Osteoblast (primary cell): ENCODE results near the gene ABCG1. TPM values are rescaled to one million over a fixed set of nuclear protein-coding genes. Genes with fewer than 3 reads are reported as not detected.

Experiments
- DNase-seq: peaks from one replicate; pipeline ENCODE4 v3.0.0; 2011; ENCODE audit warnings: low spot score, mixed read lengths; ENCODE audit not compliant: insufficient read length; ENCODE audit errors: missing footprints
- H2AFZ ChIP-seq: 2 replicates; pipeline ENCODE4 v1.6.0; 2011; ENCODE audit warnings: mild to moderate bottlenecking, low read length
- H3K27ac ChIP-seq: 2 replicates; pipeline ENCODE4 v1.5.1; 2011; ENCODE audit warnings: mild to moderate bottlenecking, low read depth, low read length, moderate library complexity
- H3K27me3 ChIP-seq: 2 replicates; pipeline ENCODE4 v1.6.0; 2012; ENCODE audit warnings: mild to moderate bottlenecking, control low read depth, inconsistent platforms, low read length, moderate library complexity; ENCODE audit not compliant: insufficient read depth
- H3K36me3 ChIP-seq: 2 replicates; pipeline ENCODE4 v1.5.1; 2011; ENCODE audit warnings: mild to moderate bottlenecking, low read length, control low read depth, moderate library complexity; ENCODE audit not compliant: insufficient read depth
- H3K4me1 ChIP-seq: 2 replicates; pipeline ENCODE4 v1.5.1; 2011; ENCODE audit warnings: mild to moderate bottlenecking, low read length, control low read depth, moderate library complexity; ENCODE audit not compliant: insufficient read depth
- H3K4me2 ChIP-seq: 2 replicates; pipeline ENCODE4 v1.6.0; 2011; ENCODE audit warnings: mild to moderate bottlenecking, low read length; ENCODE audit not compliant: insufficient read depth
- H3K4me3 ChIP-seq: fragments of 200-600 bp; sonication (generic); 3 replicates; pipeline ENCODE4 v1.5.1; 2012; ENCODE audit warnings: mild to moderate bottlenecking, low read length, inconsistent platforms; ENCODE audit not compliant: insufficient read depth
- H3K79me2 ChIP-seq: 2 replicates; pipeline ENCODE4 v1.6.0; 2012; ENCODE audit warnings: mild to moderate bottlenecking, low read length, control low read depth, inconsistent platforms; ENCODE audit not compliant: insufficient read depth
- H3K9me3 ChIP-seq: 2 replicates; pipeline ENCODE4 v1.5.1; 2011; ENCODE audit warnings: low read depth, low read length, control low read depth
- H4K20me1 ChIP-seq: 2 replicates; pipeline ENCODE4 v1.6.0; 2012; ENCODE audit warnings: mild to moderate bottlenecking, low read length, control low read depth; ENCODE audit not compliant: insufficient read depth
- CTCF ChIP-seq: IDR thresholded peaks from 2 replicates; pipeline ENCODE4 v1.5.1; 2011; ENCODE audit warnings: mild to moderate bottlenecking, low read depth, low read length, moderate library complexity; ENCODE audit errors: extremely low read depth
- total RNA-seq: library from RNA; depleted of rRNA; stranded (reverse); fragments of >200 nt; gene quantifications from 2 replicates; pipeline ENCODE4 v1.2.3, GENCODE V29; 2012

Gene ABCG1
- total RNA-seq, 1 donor, result 0.72 TPM

- Histone ChIP-seq H3K9me3 (no peaks in the 10 kb centered on the region), H3K4me1 (no peaks in the 10 kb centered on the region), H4K20me1 (no peaks in the 10 kb centered on the region), H3K36me3 (no peaks in the 10 kb centered on the region), H3K4me3 (no peak overlapping the region), H2AFZ (no peak overlapping the region), H3K79me2 (no peaks in the 10 kb centered on the region), H3K27ac (no peak overlapping the region), H3K27me3 (no peaks in the 10 kb centered on the region), H3K4me2 (no peak overlapping the region)
- no peak for TF ChIP-seq CTCF
- DNase-seq, result peak; percentile 48
Observed at GRCh38 chr21:42264245-42265195, 45.6 kb downstream of the ABCG1 start.

- Histone ChIP-seq H2AFZ (no peak overlapping the region), H4K20me1 (no peaks in the 10 kb centered on the region), H3K4me2 (no peak overlapping the region), H3K27me3 (no peaks in the 10 kb centered on the region), H3K4me1 (no peaks in the 10 kb centered on the region), H3K79me2 (no peaks in the 10 kb centered on the region), H3K27ac (no peak overlapping the region), H3K9me3 (no peaks in the 10 kb centered on the region), H3K4me3 (no peak overlapping the region), H3K36me3 (no peaks in the 10 kb centered on the region)
- no peak for TF ChIP-seq CTCF
- DNase-seq, result peak; percentile 78
Observed at GRCh38 chr21:42265231-42265812, 46.4 kb downstream of the ABCG1 start.

GRCh38 chr21:42266971-42267556 is 48.1 kb downstream of the ABCG1 start:
- H4K20me1 ChIP-seq, result no peaks in the 10 kb centered on the region
- TF ChIP-seq CTCF, result no peak
- no peaks in the 10 kb centered on the region for H3K27me3 ChIP-seq
- no peaks in the 10 kb centered on the region for H3K36me3 ChIP-seq
- DNase-seq, result no peak
- H2AFZ ChIP-seq, result no peak overlapping the region
- no peaks in the 10 kb centered on the region for H3K79me2 ChIP-seq
- H3K4me2 ChIP-seq, result no peak overlapping the region
- no peak overlapping the region for H3K27ac ChIP-seq
- no peaks in the 10 kb centered on the region for H3K4me1 ChIP-seq
- no peaks in the 10 kb centered on the region for H3K9me3 ChIP-seq
- H3K4me3 ChIP-seq, result no peak overlapping the region

- no peak overlapping the region for H2AFZ ChIP-seq
- no peaks in the 10 kb centered on the region for H3K4me1 ChIP-seq
- no peaks in the 10 kb centered on the region for H3K27me3 ChIP-seq
- TF ChIP-seq CTCF, result no peak
- no peaks in the 10 kb centered on the region for H4K20me1 ChIP-seq
- no peak overlapping the region for H3K27ac ChIP-seq
- no peak for DNase-seq
- H3K4me3 ChIP-seq, result no peak overlapping the region
- no peaks in the 10 kb centered on the region for H3K9me3 ChIP-seq
- H3K79me2 ChIP-seq, result no peaks in the 10 kb centered on the region
- H3K4me2 ChIP-seq, result no peak overlapping the region
- no peaks in the 10 kb centered on the region for H3K36me3 ChIP-seq
Observed at GRCh38 chr21:42269386-42269785, 50.4 kb downstream of the ABCG1 start.
